H1 (cell line): Measurements from ENCODE around the gene ZNF516. TPM values are rescaled to one million over a fixed set of nuclear protein-coding genes. Genes with fewer than 3 reads are reported as not detected.

ENCODE experiments used
- MAFK ChIP-seq: IDR thresholded peaks from 2 replicates; pipeline ENCODE4 v1.6.1; 2012; ENCODE audit warnings: low read depth, mild to moderate bottlenecking, improper control_type of control experiment, low read length
- NANOG ChIP-seq: IDR thresholded peaks from 2 replicates; pipeline ENCODE4 v1.6.1; 2011; ENCODE audit warnings: low read length, low read depth, mild to moderate bottlenecking, inconsistent platforms; ENCODE audit not compliant: insufficient read depth, poor library complexity, severe bottlenecking
- POU5F1 ChIP-seq: IDR thresholded peaks from 2 replicates; pipeline ENCODE4 v1.6.1; 2011; ENCODE audit warnings: low read depth, mild to moderate bottlenecking, low read length, moderate library complexity
- RXRA ChIP-seq: IDR thresholded peaks from 2 replicates; pipeline ENCODE4 v1.6.1; 2011; ENCODE audit warnings: low read depth, mild to moderate bottlenecking, low read length, moderate library complexity; ENCODE audit not compliant: insufficient read depth
- polyA plus RNA-seq, 7 experiments: library from polyadenylated mRNA; depleted of rRNA in 3 of 7; stranded (reverse) in 5 of 7; unstranded in 2 of 7; fragments of >200 nt in 5 of 7; fragments of 200-250 nt in 2 of 7; gene quantifications; 1 replicate in 5 of 7; 2 replicates in 1 of 7; 4 replicates in 1 of 7; pipeline versions ENCODE4 v1.2.1 to v1.2.3, GENCODE V29; 2011 to 2013; ENCODE audit warnings: missing spikeins in 2 of 7, mixed read lengths in 2 of 7
- total RNA-seq: library from RNA; stranded (reverse); fragmentation: NEBNext Ultra II Directional; extraction: Animal tissue kit (Norgen Biotek cat#: 25700); gene quantifications from 2 replicates; pipeline ENCODE4 v1.2.1, GENCODE V29; 2021

Gene ZNF516
- total and polyA plus RNA-seq, 2 of the 8 experiments (the other 6 are each of a cell fraction or from before 2014, with no cell fraction given): 7.3 to 17.0 TPM

- no peak for TF ChIP-seq RXRA
- TF ChIP-seq NANOG: no peak
- TF ChIP-seq POU5F1: no peak
- no peak for TF ChIP-seq MAFK
- TF ChIP-seq, all 59 proteins: peak for 0
These were observed 118.8 kb downstream of the ZNF516 start (continued) for GRCh38 chr18:76376225-76376624.
